ENCODE results near the gene ARHGEF25.

GRCh38 chr12:57661376-57661775, 50.1 kb downstream of the ARHGEF25 start:
- no peak for TF ChIP-seq CTCF (IDR thresholded peaks at IDR 0.05)
- TF ChIP-seq EZH2 (IDR thresholded peaks at IDR 0.05; ENCODE audit: borderline replicate concordance, insufficient read depth, low read depth, low read length, poor library complexity, severe bottlenecking) = no peak

Measured in B cell (primary cell).